HG02763 (cell line): ENCODE results near the gene HOXD10.

Source experiments
- ATAC-seq: cut with Tn5 transposase; IDR thresholded peaks from one replicate; pipeline ENCODE4 v1.9.1; 2021; ENCODE audit warnings: mild to moderate bottlenecking, moderate library complexity; ENCODE audit not compliant: unreplicated experiment

Gene HOXD10

GRCh38 chr2:176121190-176122051 lies 4.8 kb downstream of the HOXD10 start:
- no peak for ATAC-seq

- ATAC-seq: no peak
These were observed 5.6 kb downstream of the HOXD10 start for GRCh38 chr2:176122052-176122682.

- no peak for ATAC-seq
These were observed 6.3 kb downstream of the HOXD10 start, which contains the start of gene HOXD9 for GRCh38 chr2:176122683-176123410. Gene HOXD9, plus strand, starts transcription at chr2:176122719. Its CDS starts 50 bp downstream, at chr2:176122769.

- no peak for ATAC-seq
These were observed 7.0 kb downstream of the HOXD10 start for GRCh38 chr2:176123411-176124109.

- no peak for ATAC-seq
These were observed 7.8 kb downstream of the HOXD10 start for GRCh38 chr2:176124110-176124946.

GRCh38 chr2:176124947-176125771 lies 8.6 kb downstream of the HOXD10 start:
- no peak for ATAC-seq

- ATAC-seq: no peak
These were observed 9.1 kb downstream of the HOXD10 start for GRCh38 chr2:176125772-176126054.

GRCh38 chr2:176126929-176127773 lies 10.6 kb downstream of the HOXD10 start:
- ATAC-seq: no peak

- no peak for ATAC-seq
These were observed 11.1 kb downstream of the HOXD10 start for GRCh38 chr2:176127774-176128072.

GRCh38 chr2:176128172-176128981 lies 11.8 kb downstream of the HOXD10 start:
- ATAC-seq: no peak

- ATAC-seq: no peak
These were observed 12.6 kb downstream of the HOXD10 start, which contains the start of gene HOXD8 for GRCh38 chr2:176128982-176129796. Gene HOXD8, plus strand, starts transcription at chr2:176129705. Its CDS starts 662 bp downstream, at chr2:176130367.

- ATAC-seq: no peak
These were observed 13.2 kb downstream of the HOXD10 start for GRCh38 chr2:176129813-176130146.

- no peak for ATAC-seq
These were observed 13.8 kb downstream of the HOXD10 start for GRCh38 chr2:176130147-176130956.

- ATAC-seq: no peak
These were observed 14.6 kb downstream of the HOXD10 start for GRCh38 chr2:176130957-176131847.

- no peak for ATAC-seq
These were observed 15.2 kb downstream of the HOXD10 start for GRCh38 chr2:176131848-176132158.
